Neural progenitor cell (in vitro differentiated cells): ENCODE measurements around the gene HMHB1. TPM values are rescaled to one million over a fixed set of nuclear protein-coding genes. Genes with fewer than 3 reads are reported as not detected.

Experiments
- DNase-seq: peaks from one replicate; pipeline ENCODE4 v3.0.0-alpha.2; 2016; ENCODE audit warnings: low spot score
- H2AFZ ChIP-seq: fragments of 200-600 bp; sonication (generic); replicated peaks from 2 replicates; pipeline ENCODE4 v1.6.1; 2016; ENCODE audit warnings: antibody characterized with exemption
- H3F3A ChIP-seq: fragments of 200-600 bp; sonication (generic); 2 replicates; pipeline ENCODE4 v1.6.1; 2016; ENCODE audit warnings: antibody characterized with exemption, low read depth
- H3K27ac ChIP-seq: fragments of 200-600 bp; sonication (generic); 2 replicates; pipeline ENCODE4 v1.5.1; 2016; ENCODE audit warnings: mild to moderate bottlenecking
- H3K27me3 ChIP-seq: fragments of 200-600 bp; sonication (generic); 2 replicates; pipeline ENCODE4 v1.6.1; 2016; ENCODE audit warnings: mild to moderate bottlenecking, moderate library complexity
- H3K36me3 ChIP-seq: fragments of 200-600 bp; sonication (generic); 2 replicates; pipeline ENCODE4 v1.5.1; 2016
- H3K4me1 ChIP-seq: fragments of 200-600 bp; sonication (generic); 2 replicates; pipeline ENCODE4 v1.6.1; 2016; ENCODE audit warnings: mixed run types
- H3K4me2 ChIP-seq: fragments of 200-600 bp; sonication (generic); 2 replicates; pipeline ENCODE4 v1.6.1; 2016
- H3K4me3 ChIP-seq: fragments of 200-600 bp; sonication (generic); 2 replicates; pipeline ENCODE4 v1.5.1; 2016
- H3K79me2 ChIP-seq: fragments of 200-600 bp; sonication (generic); 2 replicates; pipeline ENCODE4 v1.6.1; 2016; ENCODE audit warnings: low read depth
- H3K9ac ChIP-seq: fragments of 200-600 bp; sonication (generic); 2 replicates; pipeline ENCODE4 v1.6.1; 2016
- H3K9me3 ChIP-seq: fragments of 200-600 bp; sonication (generic); 2 replicates; pipeline ENCODE4 v1.5.1; 2016; ENCODE audit warnings: low read depth
- H4K20me1 ChIP-seq: fragments of 200-600 bp; sonication (generic); 2 replicates; pipeline ENCODE4 v1.6.1; 2016; ENCODE audit warnings: low read depth
- H3K27ac Mint-ChIP-seq: 3 replicates; pipeline ENCODE4 v1.8.0; 2021; ENCODE audit warnings: mixed read lengths
- H3K27me3 Mint-ChIP-seq: 2 replicates; pipeline ENCODE4 v1.8.0; 2022; ENCODE audit warnings: low read depth, mild to moderate bottlenecking, inconsistent platforms, moderate library complexity, mixed read lengths; ENCODE audit not compliant: insufficient read depth
- H3K36me3 Mint-ChIP-seq: 3 replicates; pipeline ENCODE4 v1.8.0; 2021; ENCODE audit warnings: mixed read lengths
- H3K4me1 Mint-ChIP-seq: 3 replicates; pipeline ENCODE4 v1.8.0; 2021; ENCODE audit warnings: mixed read lengths
- H3K4me3 Mint-ChIP-seq: 3 replicates; pipeline ENCODE4 v1.8.0; 2021; ENCODE audit warnings: mild to moderate bottlenecking, moderate library complexity, mixed read lengths
- H3K9me3 Mint-ChIP-seq: 3 replicates; pipeline ENCODE4 v1.8.0; 2020; ENCODE audit warnings: mixed read lengths
- CTCF ChIP-seq: fragments of 200-600 bp; sonication (generic); IDR thresholded peaks from 2 replicates; pipeline ENCODE4 v1.5.1; 2017; ENCODE audit warnings: antibody characterized with exemption, mild to moderate bottlenecking
- EZH2 ChIP-seq: fragments of 200-600 bp; sonication (generic); IDR thresholded peaks from 2 replicates; pipeline ENCODE4 v1.6.1; 2017; ENCODE audit warnings: antibody characterized with exemption, mild to moderate bottlenecking, moderate library complexity
- EZH2phosphoT487 ChIP-seq: fragments of 200-600 bp; sonication (generic); IDR thresholded peaks from 2 replicates; pipeline ENCODE4 v1.6.1; 2017; ENCODE audit warnings: antibody characterized with exemption
- total RNA-seq: library from RNA; depleted of rRNA; stranded (reverse); fragments of >200 nt; gene quantifications from 2 replicates; pipeline ENCODE4 v1.2.3, GENCODE V29; 2015; ENCODE audit warnings: low replicate concordance

The HMHB1 gene
- total RNA-seq, 1 donor from 2014 or later = not detected

- Histone ChIP-seq H3K27ac (no peak overlapping the region), H3K9ac (no peak overlapping the region), H3K4me3 (no peak overlapping the region), H3K9me3 (no peaks in the 10 kb centered on the region), H3K36me3 (no peaks in the 10 kb centered on the region), H3F3A (no peaks in the 10 kb centered on the region), H3K79me2 (no peaks in the 10 kb centered on the region), H3K4me1 (no peaks in the 10 kb centered on the region), H2AFZ (peak overlapping the region; percentile 71), H3K4me2 (no peak overlapping the region), H3K27me3 (no peaks in the 10 kb centered on the region), H4K20me1 (no peaks in the 10 kb centered on the region)
- Mint-ChIP-seq H3K27me3 (peaks cover 3% of the 10 kb centered on the region), H3K9me3 (peaks cover 4% of the 10 kb centered on the region), H3K36me3 (no peaks in the 10 kb centered on the region), H3K27ac (no peak overlapping the region), H3K4me1 (peaks cover 2% of the 10 kb centered on the region), H3K4me3 (no peak overlapping the region)
- DNase-seq = no peak
- TF ChIP-seq EZH2phosphoT487 (no peak), EZH2 (no peak), CTCF (no peak)
Observed at GRCh38 chr5:143771602-143772001, 40.4 kb upstream of the HMHB1 start.

GRCh38 chr5:143772621-143773020, 39.3 kb upstream of the HMHB1 start:
- Histone ChIP-seq H3K4me2 (no peak overlapping the region), H3K36me3 (no peaks in the 10 kb centered on the region), H3K4me3 (no peak overlapping the region), H3K27me3 (no peaks in the 10 kb centered on the region), H2AFZ (no peak overlapping the region), H3K9me3 (no peaks in the 10 kb centered on the region), H4K20me1 (no peaks in the 10 kb centered on the region), H3K4me1 (no peaks in the 10 kb centered on the region), H3K27ac (no peak overlapping the region), H3F3A (no peaks in the 10 kb centered on the region), H3K79me2 (no peaks in the 10 kb centered on the region), H3K9ac (no peak overlapping the region)
- Mint-ChIP-seq H3K4me1 (peaks cover 2% of the 10 kb centered on the region), H3K27me3 (peaks cover 3% of the 10 kb centered on the region), H3K36me3 (no peaks in the 10 kb centered on the region), H3K4me3 (no peak overlapping the region), H3K27ac (no peak overlapping the region), H3K9me3 (peaks cover 4% of the 10 kb centered on the region)
- TF ChIP-seq EZH2phosphoT487 = no peak
- TF ChIP-seq CTCF = no peak
- no peak for TF ChIP-seq EZH2
- DNase-seq = no peak

- Histone ChIP-seq H4K20me1 (no peaks in the 10 kb centered on the region), H3F3A (no peaks in the 10 kb centered on the region), H3K9me3 (no peaks in the 10 kb centered on the region), H3K4me2 (no peak overlapping the region), H3K4me1 (no peaks in the 10 kb centered on the region), H2AFZ (no peak overlapping the region), H3K27ac (no peak overlapping the region), H3K9ac (no peak overlapping the region), H3K27me3 (no peaks in the 10 kb centered on the region), H3K36me3 (no peaks in the 10 kb centered on the region), H3K79me2 (no peaks in the 10 kb centered on the region), H3K4me3 (no peak overlapping the region)
- peaks cover 3% of the 10 kb centered on the region for H3K27me3 Mint-ChIP-seq
- TF ChIP-seq EZH2phosphoT487 = no peak
- TF ChIP-seq EZH2 = no peak
- peaks cover 2% of the 10 kb centered on the region for H3K4me1 Mint-ChIP-seq
- no peaks in the 10 kb centered on the region for H3K9me3 Mint-ChIP-seq
- no peak overlapping the region for H3K27ac Mint-ChIP-seq
- no peak overlapping the region for H3K4me3 Mint-ChIP-seq
- no peak for DNase-seq
- H3K36me3 Mint-ChIP-seq = no peaks in the 10 kb centered on the region
Observed at GRCh38 chr5:143775258-143775657, 36.7 kb upstream of the HMHB1 start.

GRCh38 chr5:143776951-143777350, 35.0 kb upstream of the HMHB1 start:
- no peak overlapping the region for H3K27ac Mint-ChIP-seq
- no peak for TF ChIP-seq EZH2phosphoT487
- TF ChIP-seq EZH2 = no peak
- no peak for TF ChIP-seq CTCF
- Histone ChIP-seq H3K4me2 (no peak overlapping the region), H3K4me3 (no peak overlapping the region), H2AFZ (no peak overlapping the region), H3K9ac (no peak overlapping the region), H3K4me1 (peaks cover 3% of the 10 kb centered on the region), H3K36me3 (no peaks in the 10 kb centered on the region), H3K27ac (no peak overlapping the region), H3K27me3 (no peaks in the 10 kb centered on the region), H4K20me1 (no peaks in the 10 kb centered on the region), H3K79me2 (no peaks in the 10 kb centered on the region), H3K9me3 (no peaks in the 10 kb centered on the region), H3F3A (peaks cover under 1% of the 10 kb centered on the region)
- no peak overlapping the region for H3K4me3 Mint-ChIP-seq
- DNase-seq = no peak
- H3K27me3 Mint-ChIP-seq = peaks cover 3% of the 10 kb centered on the region
- H3K36me3 Mint-ChIP-seq = no peaks in the 10 kb centered on the region
- peaks cover 3% of the 10 kb centered on the region for H3K4me1 Mint-ChIP-seq
- no peaks in the 10 kb centered on the region for H3K9me3 Mint-ChIP-seq
